Measurements from ENCODE around the gene FAM98C.

DNA sequence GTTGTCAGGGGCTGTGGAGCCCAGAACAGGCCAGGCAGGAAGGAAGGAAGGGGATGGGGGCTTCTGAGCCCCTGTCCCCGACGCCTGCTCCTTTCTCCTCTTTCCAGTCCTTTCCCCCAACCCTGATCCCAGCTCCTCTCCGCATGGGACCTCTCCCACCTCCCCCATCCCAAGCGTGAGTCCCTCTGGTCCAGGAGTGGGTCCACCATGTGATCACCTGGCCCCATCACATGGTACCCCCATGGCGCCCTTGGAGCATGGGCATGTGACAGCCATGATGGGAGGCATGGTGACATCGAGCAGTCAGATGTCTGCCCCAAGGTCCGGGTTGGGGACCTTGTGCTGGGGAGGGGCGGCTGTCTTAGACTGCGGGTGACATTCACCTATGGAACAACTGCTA lies 39.8 kb downstream of the FAM98C start:
- no peak for TF ChIP-seq EZH2 (IDR thresholded peaks at IDR 0.05; ENCODE audit: insufficient read depth, poor library complexity, severe bottlenecking)
- no peak for TF ChIP-seq EZH2phosphoT487 (IDR thresholded peaks at IDR 0.05; ENCODE audit: insufficient read depth, low read depth)

Measured in GM23248 (cell line).